ENCODE data around the gene GALT.
"Not testable (repeated sequence)": the region's sequence is repeated elsewhere in the genome, so short reads cannot be mapped to it uniquely, and the experiment has no call there.

The GALT gene

DNA sequence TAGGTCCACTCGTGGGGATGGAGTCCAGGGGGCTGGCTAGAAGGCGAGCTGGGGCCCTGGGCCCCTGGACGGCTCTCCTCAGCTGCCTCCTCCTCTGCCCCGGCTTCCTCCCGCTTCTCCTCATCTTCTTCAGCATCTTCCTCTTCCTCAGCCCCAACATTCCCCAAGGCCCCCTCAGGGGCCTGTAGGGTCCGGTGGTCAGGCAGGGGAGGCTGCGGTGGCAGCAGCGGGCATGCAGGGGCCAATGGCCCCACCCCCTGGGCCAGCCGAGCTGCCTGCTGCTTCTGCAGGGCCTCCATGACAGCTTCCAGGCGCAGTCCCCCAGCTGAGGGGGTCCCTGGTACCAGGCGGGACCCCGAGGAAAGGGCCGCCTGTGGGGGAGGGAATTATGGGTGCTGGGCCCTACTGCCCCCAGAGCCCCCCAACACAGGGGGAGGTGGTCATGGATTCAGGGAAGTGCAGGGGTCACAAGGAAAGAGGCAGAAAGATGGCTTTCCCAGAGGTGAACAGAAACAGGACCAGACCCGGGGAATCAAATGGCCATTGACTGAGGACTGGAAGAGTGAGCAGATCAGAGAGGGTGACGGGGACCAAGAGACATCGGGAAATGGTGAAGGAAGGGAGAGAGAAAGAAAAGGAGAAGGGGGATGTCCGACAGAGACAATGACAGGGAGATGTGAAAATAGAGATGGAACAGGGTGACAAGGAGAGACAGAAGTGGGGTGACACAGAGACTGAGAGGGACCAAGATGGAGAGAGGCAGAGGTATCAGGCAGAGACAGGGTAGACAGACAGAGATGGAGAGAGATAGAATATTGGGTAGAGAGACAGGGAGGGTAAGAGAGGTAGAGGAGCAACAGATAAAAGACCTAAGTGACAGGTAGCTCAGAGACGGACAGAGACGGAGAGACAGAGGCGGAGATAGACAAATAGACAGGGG is 18.5 kb upstream of the GALT start:
- DNase-seq (ENCODE audit: low spot score): no peak

DNA sequence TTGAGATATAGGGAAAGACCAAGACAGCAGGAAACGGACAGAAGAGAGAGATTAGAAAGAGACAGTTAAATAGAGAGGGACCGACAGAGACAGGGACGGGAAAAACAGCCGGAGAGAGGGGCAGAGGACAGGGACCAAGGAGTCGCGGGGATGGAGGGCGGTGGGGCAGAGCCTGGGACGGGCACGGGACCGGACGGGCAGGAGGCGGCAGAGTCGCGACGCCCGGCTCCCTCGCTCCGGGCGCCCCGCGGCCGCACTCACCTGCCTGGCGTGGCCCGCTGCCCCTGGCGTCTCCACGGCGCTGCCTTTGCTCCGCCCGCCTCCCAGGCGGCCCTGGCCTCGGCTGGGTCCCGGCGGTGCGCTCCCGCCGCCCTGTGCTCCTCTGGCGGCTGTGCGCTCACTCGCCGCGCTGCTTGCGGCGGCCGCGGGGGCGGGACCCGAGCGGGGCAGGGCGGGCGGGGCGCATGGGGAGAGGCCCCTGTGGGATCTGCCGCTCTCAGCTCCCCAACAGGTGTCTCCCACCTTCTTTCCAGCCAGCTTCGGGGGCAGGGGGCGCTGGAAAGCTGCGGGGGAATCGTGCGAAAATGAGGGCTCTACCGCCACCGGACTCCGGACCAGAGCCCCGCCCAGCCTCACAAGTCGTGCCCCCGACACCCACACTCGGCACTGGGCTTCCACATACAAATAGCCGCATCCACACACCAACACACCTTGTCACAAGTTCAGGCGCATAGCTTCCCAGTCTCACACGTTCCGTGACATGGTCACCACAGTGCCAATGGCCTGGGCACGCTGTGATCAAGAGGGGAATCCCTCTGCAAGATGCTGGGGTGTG is 17.6 kb upstream of the GALT start, which contains the start of gene ARID3C:
Gene ARID3C (minus strand): TSS at position 411 of the 835 bp plus-strand sequence. CDS start 1,052 bp downstream, outside the sequence.
- no peak for DNase-seq (ENCODE audit: low spot score)

DNA sequence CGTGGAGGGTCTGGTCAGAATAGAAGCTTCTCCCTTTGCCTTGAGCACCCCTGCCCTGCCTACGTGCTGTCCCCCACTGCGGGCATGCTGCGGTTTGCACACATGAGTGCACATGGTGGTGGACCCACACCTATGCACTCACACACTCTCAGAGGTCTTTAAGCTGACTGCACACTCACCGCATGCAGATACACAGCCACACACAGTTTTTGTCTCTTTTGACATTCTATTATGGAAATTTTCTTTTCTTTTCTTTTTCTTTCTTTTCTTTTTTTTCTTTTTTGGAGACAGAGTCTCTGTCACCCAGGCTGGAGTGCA is 17.0 kb upstream of the GALT start:
- DNase-seq (ENCODE audit: low spot score): no peak

DNA sequence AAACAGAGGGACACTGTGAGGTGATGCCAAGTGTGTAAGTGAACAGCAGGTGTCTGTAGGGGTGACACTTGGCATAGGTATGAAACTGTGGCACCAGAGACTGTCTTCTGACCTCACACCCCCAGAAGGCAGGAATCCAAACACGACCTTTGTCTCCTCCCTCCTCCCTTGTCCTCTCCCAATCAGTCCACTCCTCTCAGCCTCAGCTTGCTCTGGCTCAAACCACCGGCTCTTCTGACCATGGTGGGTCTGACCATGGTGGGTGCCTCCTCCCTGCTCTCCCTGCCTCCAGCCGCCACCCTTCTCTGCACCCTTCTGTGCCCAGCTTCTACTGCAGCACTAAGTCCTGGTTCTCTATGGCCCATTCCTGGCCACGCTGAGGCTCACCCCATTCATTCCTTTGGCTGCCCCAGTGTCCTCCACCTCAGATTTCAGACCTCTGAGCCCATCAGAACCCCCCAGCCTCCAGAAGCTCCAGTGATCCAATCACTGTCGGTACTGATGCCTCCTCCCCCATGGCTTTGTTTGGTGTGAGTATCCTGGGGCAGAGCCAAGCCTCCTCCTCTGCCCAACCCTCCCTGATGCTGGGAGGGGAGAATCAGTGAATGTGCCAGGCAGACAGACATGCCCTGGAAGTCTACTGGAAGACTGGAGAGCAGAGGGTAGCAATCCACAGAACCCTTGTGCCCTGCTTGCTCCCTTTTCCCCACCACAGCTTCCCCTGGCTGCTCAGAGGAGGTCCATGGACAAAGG is 15.9 kb upstream of the GALT start:
- no peak for DNase-seq (ENCODE audit: low spot score)

DNA sequence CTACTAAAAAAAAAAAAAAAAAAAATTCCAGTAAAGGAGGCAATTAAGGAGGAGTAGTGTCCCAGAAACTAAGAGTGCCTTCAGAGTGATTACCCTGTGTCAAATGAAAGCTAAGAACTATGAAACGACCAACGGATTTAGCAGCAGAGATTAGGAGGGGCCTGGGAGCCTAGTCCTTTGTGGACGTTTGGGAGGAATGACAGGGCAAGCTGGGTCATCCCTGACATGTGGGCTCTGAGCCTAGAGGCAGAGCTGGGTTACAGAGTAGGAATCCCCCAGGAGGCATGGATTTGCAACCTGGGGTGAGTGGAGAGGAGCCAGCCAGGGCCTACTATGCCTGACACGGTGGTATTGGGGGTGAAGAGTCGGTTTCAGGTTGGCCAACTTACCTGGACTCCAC is 13.3 kb upstream of the GALT start:
- no peak for DNase-seq (ENCODE audit: low spot score)

DNA sequence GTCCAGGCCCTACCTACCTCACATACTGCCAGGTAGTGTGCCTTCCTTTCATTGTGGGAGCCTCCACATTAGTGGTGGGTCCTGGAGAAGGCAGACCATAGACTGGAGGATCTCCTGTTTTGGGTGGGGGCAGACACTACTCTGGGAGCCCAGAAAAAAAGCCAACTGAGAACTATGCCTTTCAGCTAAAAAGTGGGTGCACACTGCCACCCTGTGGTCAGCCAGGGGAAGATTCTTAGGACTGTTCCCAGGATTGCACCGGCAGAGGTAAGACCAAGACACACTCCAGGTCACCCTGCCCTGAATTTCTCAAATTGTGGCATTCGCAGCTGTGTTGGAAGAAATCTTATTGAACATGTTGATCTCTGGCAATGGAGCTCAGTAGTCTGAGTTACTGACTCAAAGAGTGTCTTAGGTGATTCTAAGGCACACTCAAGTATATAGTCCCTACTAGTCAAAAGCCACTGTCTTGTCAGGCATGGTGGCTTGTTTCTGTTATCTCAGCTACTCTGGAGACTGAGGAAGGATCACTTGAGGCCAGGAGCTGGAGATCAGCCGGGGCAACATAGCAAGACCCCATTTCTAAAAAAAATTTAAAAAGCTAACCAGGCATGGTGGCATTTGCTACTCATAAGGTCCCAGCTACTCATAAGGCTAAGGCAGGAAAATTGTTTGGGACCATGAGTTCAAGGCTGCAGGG is 12.5 kb upstream of the GALT start:
- DNase-seq (ENCODE audit: low spot score): peak; percentile 72

DNA sequence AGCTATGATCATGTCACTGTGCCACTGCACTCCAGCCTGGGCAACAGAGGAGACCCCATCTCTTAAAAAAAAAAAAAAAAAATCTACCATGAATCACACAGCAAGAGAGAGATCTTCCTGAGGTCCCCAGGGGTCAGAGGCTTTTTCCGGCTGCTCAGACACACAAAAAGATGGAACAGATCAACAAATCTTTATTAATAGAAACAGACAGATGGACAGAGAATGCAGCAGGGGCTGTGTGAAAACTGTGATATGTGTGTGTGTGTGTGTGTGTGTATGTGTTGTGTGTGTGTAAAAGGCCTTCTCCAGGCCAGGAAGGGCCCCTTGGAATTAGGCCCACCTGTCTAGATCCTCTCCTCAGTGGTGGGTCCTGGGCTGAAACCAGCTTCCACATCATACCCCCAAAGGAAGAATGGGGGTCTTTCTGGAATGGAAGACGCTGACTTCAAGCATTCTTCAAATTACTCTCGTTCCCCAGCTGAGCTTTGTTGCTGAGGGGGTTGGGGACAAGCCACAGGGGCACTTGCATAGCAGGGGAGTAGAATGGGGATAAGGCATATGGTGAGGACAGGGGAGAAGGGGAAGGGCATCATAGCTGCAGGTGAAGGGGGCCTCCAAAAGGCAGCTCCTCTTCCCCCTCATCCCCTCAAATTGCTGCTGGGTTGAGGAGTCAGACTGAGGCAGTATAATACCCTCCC is 11.8 kb upstream of the GALT start:
- DNase-seq (ENCODE audit: low spot score): no peak

DNA sequence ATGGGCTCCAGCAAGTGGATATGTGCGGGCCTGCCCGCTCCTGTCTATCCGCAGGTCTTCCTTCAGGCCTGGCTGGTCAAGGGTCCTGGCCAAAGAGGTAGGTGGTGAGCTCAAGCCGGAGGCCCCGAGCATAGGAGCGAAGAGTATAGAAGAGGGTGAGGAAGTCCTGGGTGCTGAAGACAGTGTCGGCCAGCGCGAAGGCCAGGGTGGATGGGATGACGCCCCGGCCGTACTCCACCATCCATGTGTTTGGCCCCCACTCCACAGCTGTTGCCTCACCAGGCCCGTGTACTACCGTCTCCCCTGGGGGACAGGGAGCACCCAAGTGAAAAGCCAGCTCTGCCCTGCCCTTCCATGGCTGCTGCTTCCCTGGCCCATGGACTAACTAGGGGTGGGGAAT is 10.9 kb upstream of the GALT start:
- DNase-seq (ENCODE audit: low spot score): no peak

DNA sequence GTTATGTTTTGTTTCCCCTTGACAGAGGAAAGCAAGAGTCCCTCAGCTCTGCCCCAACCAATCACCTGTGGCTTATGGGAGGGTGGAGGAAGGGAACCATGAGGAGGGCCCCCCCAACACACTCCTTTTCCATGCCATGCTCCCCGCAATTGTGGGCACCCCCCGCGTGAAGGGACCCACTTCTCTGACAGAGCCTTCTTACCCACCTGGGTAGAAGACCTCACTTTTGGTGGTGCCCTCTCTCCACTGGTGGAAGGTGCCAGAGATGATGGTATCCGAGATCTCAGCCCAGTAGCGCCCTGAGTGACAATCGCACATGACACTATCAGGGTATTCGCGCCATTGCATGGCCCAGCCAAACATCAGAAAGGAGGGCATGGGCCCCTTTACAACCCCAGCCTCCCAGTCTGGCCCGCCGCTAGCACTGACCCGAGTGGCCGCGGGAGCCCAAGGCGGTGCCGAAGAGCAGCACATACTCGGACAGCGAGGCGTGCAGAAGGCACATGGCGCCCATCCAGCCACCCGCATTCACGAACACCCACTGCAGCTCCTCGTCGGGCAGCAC is 9.6 kb upstream of the GALT start:
- DNase-seq (ENCODE audit: low spot score): no peak

DNA sequence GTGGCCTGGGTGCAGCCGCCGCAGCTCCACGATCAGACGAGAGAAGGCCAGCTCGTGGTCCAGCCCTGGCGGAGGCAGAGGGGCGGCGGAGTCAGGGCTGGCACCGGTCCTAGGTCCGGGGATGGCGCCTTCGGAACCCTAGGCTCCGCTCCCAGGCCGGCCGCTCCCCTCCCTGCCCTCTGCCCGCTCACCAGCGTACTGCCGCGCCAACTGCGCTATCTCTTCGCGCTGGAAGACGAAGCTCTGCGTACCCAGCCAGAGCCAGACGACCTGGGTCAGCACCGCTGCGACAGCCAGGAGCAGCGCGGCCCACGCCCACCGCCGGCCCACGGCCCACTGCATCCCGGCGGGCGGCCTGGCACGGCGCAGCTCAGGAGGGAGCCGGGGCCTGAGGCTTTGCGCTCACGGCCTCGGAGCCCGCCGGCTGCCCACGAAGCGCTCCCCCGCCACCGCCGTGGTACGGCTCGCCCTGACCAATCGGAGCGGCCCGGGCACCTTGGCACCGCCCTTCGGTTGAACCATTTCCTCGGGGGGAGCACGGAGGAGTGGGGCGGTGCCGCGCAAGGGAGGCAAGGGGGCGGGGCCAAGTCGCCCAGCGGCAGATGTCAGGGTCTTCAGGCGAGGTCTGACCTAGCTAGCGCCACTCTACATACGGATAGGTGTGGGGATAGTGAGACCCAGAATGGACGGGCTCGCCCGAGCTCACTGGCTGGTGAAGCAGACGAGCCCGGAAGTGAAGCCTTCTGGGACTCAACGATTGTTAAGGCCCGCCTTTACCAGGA is 8.9 kb upstream of the GALT start, which contains the start of gene SIGMAR1:
Gene SIGMAR1 (minus strand): TSS at position 432 of the 782 bp plus-strand sequence. CDS start 90 bp downstream, at position 342.
- peak; percentile 97 for DNase-seq (ENCODE audit: low spot score)

DNA sequence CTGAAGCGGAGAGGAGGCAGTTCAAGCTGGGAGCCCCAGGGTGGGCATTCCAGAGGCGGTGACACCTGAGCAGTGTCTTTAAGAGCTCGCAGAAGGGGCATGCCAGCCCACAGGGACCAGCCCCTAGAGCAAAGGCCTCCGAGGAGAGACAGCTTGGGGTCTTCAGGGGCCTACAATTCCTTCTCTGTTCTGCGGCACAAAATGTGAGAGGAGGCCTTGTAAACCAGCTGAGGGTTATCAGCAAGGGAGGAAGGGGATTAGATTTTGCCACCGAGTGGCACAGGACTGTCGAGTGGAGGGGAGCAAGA is 8.4 kb upstream of the GALT start:
- no peak for DNase-seq (ENCODE audit: low spot score)

DNA sequence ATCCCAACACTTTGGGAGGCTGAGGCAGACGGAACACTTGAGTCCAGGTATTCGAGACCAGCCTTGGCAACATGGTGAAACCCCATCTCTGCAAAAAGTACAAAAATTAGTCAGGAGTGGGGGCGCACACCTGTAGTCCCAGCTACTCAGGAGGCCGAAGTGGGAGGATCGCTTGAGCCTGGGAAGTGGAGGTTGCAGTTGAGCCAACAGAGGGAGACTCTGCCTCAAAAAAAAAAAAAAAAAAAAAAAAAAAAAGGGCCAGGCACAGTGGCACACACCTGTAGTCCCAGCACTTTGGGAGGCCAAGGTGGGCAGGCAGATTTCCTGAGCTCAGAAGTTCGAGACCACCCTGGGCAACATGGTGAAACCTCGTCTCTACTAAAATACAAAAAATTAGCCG is 7.2 kb upstream of the GALT start:
- not testable (repeated sequence) for DNase-seq (ENCODE audit: low spot score)

DNA sequence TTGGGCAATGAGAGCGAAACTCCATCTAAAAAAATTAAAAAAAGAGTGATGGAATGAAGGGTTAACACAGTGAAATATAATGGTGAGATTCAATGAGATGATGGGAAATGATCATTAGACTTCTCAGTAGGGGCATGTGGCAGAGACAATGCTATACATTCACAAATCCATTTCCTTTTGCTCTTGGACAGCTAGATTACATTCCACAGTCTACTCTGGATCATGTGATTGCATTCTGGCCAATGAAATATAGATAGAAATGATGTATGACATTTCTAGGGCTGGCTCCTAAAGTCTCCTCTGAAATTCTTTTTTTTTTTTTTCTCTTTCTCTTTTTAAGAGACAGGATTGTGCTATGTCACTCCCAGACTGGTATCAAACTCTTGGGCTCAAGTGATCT is 3.8 kb upstream of the GALT start:
- DNase-seq (ENCODE audit: low spot score): no peak

DNA sequence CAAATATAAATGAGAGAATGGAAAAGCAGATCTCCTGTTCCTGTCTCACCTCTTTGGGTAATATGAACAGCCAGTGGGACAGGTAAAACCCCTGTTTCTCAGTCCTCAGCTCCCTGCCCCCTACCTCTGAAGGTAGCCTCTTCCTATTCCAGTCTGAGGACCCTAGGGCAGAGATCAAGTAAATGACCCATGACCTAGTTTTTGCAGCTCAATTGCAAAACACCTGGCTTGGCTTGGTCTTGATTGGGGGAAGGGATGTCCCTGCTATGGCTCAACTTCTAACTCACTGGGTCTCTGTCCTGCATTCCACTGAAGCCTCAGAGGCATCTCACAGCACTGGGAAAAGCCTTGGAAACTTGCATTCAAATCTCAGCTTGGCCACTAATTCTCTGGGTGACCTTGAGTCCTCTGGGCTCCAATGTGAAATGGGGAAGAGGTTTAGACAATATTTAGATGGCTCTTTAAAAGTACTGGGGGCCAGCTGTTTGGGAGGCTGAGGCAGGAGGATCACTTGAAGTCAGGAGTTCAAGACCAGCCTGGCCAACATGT is 1.6 kb upstream of the GALT start:
- DNase-seq (ENCODE audit: low spot score): no peak

DNA sequence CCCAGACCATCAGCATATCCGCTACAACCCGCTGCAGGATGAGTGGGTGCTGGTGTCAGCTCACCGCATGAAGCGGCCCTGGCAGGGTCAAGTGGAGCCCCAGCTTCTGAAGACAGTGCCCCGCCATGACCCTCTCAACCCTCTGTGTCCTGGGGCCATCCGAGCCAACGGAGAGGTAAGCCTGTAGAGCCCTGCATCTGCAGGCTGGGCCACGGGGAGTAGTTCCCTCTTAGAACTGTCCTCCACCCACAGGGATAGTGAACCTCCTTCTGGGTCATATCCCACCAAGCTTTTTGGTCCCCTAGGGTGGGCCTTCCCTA is 569 bp downstream of the GALT start:
- DNase-seq (ENCODE audit: low spot score): no peak

DNA sequence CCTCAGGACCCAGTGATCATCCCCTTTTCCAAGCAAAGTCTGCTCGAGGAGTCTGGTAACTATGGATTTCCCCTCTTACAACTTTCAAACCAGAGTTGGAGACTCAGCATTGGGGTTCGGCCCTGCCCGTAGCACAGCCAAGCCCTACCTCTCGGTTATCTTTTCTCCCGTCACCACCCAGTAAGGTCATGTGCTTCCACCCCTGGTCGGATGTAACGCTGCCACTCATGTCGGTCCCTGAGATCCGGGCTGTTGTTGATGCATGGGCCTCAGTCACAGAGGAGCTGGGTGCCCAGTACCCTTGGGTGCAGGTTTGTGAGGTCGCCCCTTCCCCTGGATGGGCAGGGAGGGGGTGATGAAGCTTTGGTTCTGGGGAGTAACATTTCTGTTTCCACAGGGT is 1.2 kb downstream of the GALT start:
- DNase-seq (ENCODE audit: low spot score): no peak

DNA sequence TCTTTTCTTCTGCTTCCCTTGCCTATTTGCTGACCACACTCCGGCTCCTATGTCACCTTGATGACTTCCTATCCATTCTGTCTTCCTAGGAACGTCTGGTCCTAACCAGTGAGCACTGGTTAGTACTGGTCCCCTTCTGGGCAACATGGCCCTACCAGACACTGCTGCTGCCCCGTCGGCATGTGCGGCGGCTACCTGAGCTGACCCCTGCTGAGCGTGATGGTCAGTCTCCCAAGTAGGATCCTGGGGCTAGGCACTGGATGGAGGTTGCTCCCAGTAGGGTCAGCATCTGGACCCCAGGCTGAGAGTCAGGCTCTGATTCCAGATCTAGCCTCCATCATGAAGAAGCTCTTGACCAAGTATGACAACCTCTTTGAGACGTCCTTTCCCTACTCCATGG is 2.2 kb downstream of the GALT start:
- no peak for DNase-seq (ENCODE audit: low spot score)

DNA sequence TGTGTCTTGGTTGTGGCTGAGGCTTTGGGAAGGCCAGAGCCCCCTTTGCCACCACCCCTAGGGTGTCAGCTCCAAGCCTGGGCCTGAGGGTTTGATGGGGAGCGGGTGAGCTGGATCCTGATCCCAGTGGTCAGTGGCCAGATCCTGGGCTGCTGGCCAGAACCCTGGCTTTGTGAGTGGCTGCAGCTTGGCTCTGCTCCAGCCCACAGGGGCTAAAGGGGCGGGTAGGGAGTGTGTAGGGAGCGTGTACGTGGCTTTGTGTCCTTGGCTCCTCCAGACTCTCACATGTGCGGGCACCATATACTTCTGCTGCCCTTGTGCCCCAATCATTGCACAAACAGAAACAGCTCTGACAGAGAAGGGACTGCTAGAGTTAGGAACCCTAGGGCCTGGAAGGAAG is 4.3 kb downstream of the GALT start:
- no peak for DNase-seq (ENCODE audit: low spot score)

DNA sequence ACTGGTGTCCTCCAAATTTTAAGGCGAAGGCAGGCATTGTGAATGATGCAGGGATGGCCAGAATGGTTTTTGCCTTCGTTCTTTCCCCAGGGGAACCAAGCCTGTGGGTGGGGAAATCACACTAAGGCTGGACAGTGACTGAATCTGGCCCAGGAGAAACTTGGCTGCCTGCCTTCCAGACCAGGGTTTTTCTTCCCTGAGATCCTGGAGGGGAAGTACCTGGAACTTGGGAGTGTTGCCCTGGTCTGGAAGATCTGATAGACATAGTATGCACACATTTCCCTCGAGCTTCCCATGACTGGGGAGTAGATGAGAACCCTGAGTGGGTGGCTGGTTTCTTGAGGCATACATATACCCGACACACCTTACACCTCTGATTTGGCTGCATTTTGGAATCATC is 4.8 kb downstream of the GALT start:
- DNase-seq (ENCODE audit: low spot score): no peak

Measured in left forelimb (tissue), 1 donor.